ENCODE measurements around the gene DUSP6. TPM values are rescaled to one million over a fixed set of nuclear protein-coding genes. Genes with fewer than 3 reads are reported as not detected.
A peak's percentile ranks its signal among the peaks of the same experiment; 100 is the strongest.

DUSP6 gene
- polyA plus RNA-seq, 6 donors from 2014 or later: 23.1 to 63.0 (median 35.7) TPM

- no peak overlapping the region for H3K4me3 Mint-ChIP-seq
- H3K27ac Mint-ChIP-seq: peak overlapping the region in 1 of 6 donors; percentile 24
- H3K27me3 Mint-ChIP-seq: no peaks in the 10 kb centered on the region
- peaks cover 0 to 11% (median 4%) of the 10 kb centered on the region in 3 donors for H3K4me1 Mint-ChIP-seq
- no peaks in the 10 kb centered on the region for H3K36me3 Mint-ChIP-seq
- no peak for DNase-seq
- no peak for ATAC-seq (ENCODE audit: low read depth in 2 of 2)
- H3K9me3 Mint-ChIP-seq: no peaks in the 10 kb centered on the region
These were observed 44.6 kb downstream of the DUSP6 start for GRCh38 chr12:89307474-89308253.

- H3K4me1 Mint-ChIP-seq: peaks cover 0 to 11% (median 4%) of the 10 kb centered on the region in 3 donors
- DNase-seq (no peak), ATAC-seq (ENCODE audit: low read depth in 2 of 2) (no peak)
- no peaks in the 10 kb centered on the region for H3K27me3 Mint-ChIP-seq
- peak overlapping the region in 1 of 6 donors; percentile 24 for H3K27ac Mint-ChIP-seq
- no peak overlapping the region for H3K4me3 Mint-ChIP-seq
- H3K9me3 Mint-ChIP-seq: no peaks in the 10 kb centered on the region
- H3K36me3 Mint-ChIP-seq: no peaks in the 10 kb centered on the region
These were observed 45.4 kb downstream of the DUSP6 start for GRCh38 chr12:89306827-89307473.

- no peaks in the 10 kb centered on the region for H3K36me3 Mint-ChIP-seq
- peaks cover 0 to 11% (median 4%) of the 10 kb centered on the region in 3 donors for H3K4me1 Mint-ChIP-seq
- no peak overlapping the region for H3K4me3 Mint-ChIP-seq
These were observed 46.9 kb downstream of the DUSP6 start for GRCh38 chr12:89305373-89305772.

GRCh38 chr12:89299931-89300330, 52.4 kb downstream of the DUSP6 start:
- DNase-seq: no peak
- peaks cover 0 to 3% (median 0%) of the 10 kb centered on the region in 7 donors for H3K9me3 Mint-ChIP-seq
- ATAC-seq (ENCODE audit: low read depth in 2 of 2): no peak
- H3K4me3 Mint-ChIP-seq: no peak overlapping the region
- peaks cover 0 to 11% (median 0%) of the 10 kb centered on the region in 3 donors for H3K27me3 Mint-ChIP-seq
- H3K36me3 Mint-ChIP-seq: no peaks in the 10 kb centered on the region
- no peaks in the 10 kb centered on the region for H3K4me1 Mint-ChIP-seq
- peak overlapping the region in 2 of 6 donors; percentile 7 to 21 for H3K27ac Mint-ChIP-seq

More at GRCh38 chr12:89305373-89305772, 46.9 kb downstream of the DUSP6 start:
- ATAC-seq (ENCODE audit: low read depth in 2 of 2): no peak
- Mint-ChIP-seq H3K27ac (no peak overlapping the region), H3K9me3 (no peaks in the 10 kb centered on the region), H3K27me3 (no peaks in the 10 kb centered on the region)
- DNase-seq: no peak

GRCh38 chr12:89299417-89299816, 52.9 kb downstream of the DUSP6 start:
- no peaks in the 10 kb centered on the region for H3K36me3 Mint-ChIP-seq
- no peak overlapping the region for H3K27ac Mint-ChIP-seq
- no peak overlapping the region for H3K4me3 Mint-ChIP-seq
- H3K9me3 Mint-ChIP-seq: peaks cover 0 to 3% (median 0%) of the 10 kb centered on the region in 7 donors
- no peak for ATAC-seq (ENCODE audit: low read depth in 2 of 2)
- DNase-seq: no peak
- peaks cover 0 to 15% (median 0%) of the 10 kb centered on the region in 3 donors for H3K27me3 Mint-ChIP-seq
- H3K4me1 Mint-ChIP-seq: no peaks in the 10 kb centered on the region

Other genes with a start within 250 kb of the DUSP6 start
- 1 to 10 TPM in 5 of 6 donors, not detected in 1; 2.7 to 8.1 (median 6.6) TPM for gene GALNT4, start 172.3 kb upstream of the DUSP6 start, polyA plus RNA-seq (ENCODE audit: low read depth in 6 of 6)
- 10 to 100 TPM; 41.2 to 65.8 (median 45.1) TPM for gene POC1B, start 173.5 kb upstream of the DUSP6 start, polyA plus RNA-seq (ENCODE audit: low read depth in 6 of 6)

All from naive B cell (primary cell).